ENCODE results near the gene SPRYD4.

- TF ChIP-seq POLR2AphosphoS5 (IDR thresholded peaks at IDR 0.05) (no peak), CTCF (IDR thresholded peaks at IDR 0.05) (no peak), EP300 (IDR thresholded peaks at IDR 0.05) (no peak)
Observed at GRCh38 chr12:56476972-56477432, 8.6 kb downstream of the SPRYD4 start.
